A673 (cell line): ENCODE measurements around the gene PTMS. TPM values are rescaled to one million over a fixed set of nuclear protein-coding genes. Genes with fewer than 3 reads are reported as not detected.
A peak's percentile ranks its signal among the peaks of the same experiment; 100 is the strongest.

Source experiments
- BruUV-seq: library from RNA; stranded (reverse); fragments of 400-500 nt; replicated peaks from 2 replicates; lab custom pipeline; 2021; lab: Mats Ljungman, UMichigan
- CTCF ChIA-PET: fragments of 300-600 bp; sonication (Branson Sonifier 250); formaldehyde crosslinking; loops from one replicate; lab custom pipeline; 2022; ENCODE audit warnings: antibody characterized with exemption; lab: Charles Lee
- POLR2A ChIA-PET: fragments of 300-600 bp; sonication (Branson Sonifier 250); formaldehyde crosslinking; loops from one replicate; lab custom pipeline; 2022; ENCODE audit warnings: antibody characterized with exemption; ENCODE audit not compliant: low non-redundant PET; lab: Charles Lee
- DNase-seq: peaks from one replicate; pipeline ENCODE4 v3.0.0-alpha.2; 2015; ENCODE audit warnings: low spot score
- H3K27ac ChIP-seq: fragments of 200-600 bp; sonication (generic); 2 replicates; pipeline ENCODE4 v1.5.1; 2016; ENCODE audit warnings: mixed run types, low read depth, mild to moderate bottlenecking, mixed read lengths, antibody characterized with exemption, low read length; ENCODE audit not compliant: poor library complexity, severe bottlenecking
- H3K27me3 ChIP-seq: fragments of 200-600 bp; sonication (generic); replicated peaks from 2 replicates; pipeline ENCODE4 v1.6.1; 2017; ENCODE audit warnings: mixed run types, low read depth, mild to moderate bottlenecking, mixed read lengths, antibody characterized with exemption, low read length; ENCODE audit not compliant: insufficient read depth, poor library complexity
- H3K36me3 ChIP-seq: fragments of 200-600 bp; sonication (generic); 2 replicates; pipeline ENCODE4 v1.6.1; 2016; ENCODE audit warnings: mixed run types, mild to moderate bottlenecking, mixed read lengths, antibody characterized with exemption, low read length; ENCODE audit not compliant: insufficient read depth, poor library complexity, severe bottlenecking
- H3K4me1 ChIP-seq: fragments of 200-600 bp; sonication (generic); 2 replicates; pipeline ENCODE4 v1.6.1; 2017; ENCODE audit warnings: mixed run types, mild to moderate bottlenecking, mixed read lengths, antibody characterized with exemption, low read length; ENCODE audit not compliant: insufficient read depth, poor library complexity, severe bottlenecking
- H3K4me3 ChIP-seq: fragments of 200-600 bp; sonication (generic); 2 replicates; pipeline ENCODE4 v1.5.1; 2016; ENCODE audit warnings: low read depth, mixed run types, mild to moderate bottlenecking, mixed read lengths, low read length; ENCODE audit not compliant: poor library complexity, severe bottlenecking
- H3K9me3 ChIP-seq: fragments of 200-600 bp; sonication (generic); 2 replicates; pipeline ENCODE4 v1.6.1; 2016; ENCODE audit warnings: mixed run types, low read depth, mild to moderate bottlenecking, mixed read lengths, antibody characterized with exemption, low read length; ENCODE audit not compliant: poor library complexity, severe bottlenecking
- CTCF ChIP-seq: fragments of 300-800, 200-600 bp; sonication (generic); conservative IDR thresholded peaks from 2 replicates; pipeline ENCODE4 v1.5.1; 2017; ENCODE audit warnings: low read depth, mild to moderate bottlenecking, antibody characterized with exemption, low read length, moderate library complexity, mixed read lengths
- EZH2 ChIP-seq: fragments of 200-600 bp; sonication (generic); IDR thresholded peaks from 2 replicates; pipeline ENCODE4 v1.6.1; 2017; ENCODE audit warnings: borderline replicate concordance, low read depth, mild to moderate bottlenecking, mixed read lengths, antibody characterized with exemption, low read length; ENCODE audit not compliant: poor library complexity, severe bottlenecking
- intact Hi-C: fragments of 100-400 bp; cut with micrococcal nuclease; formaldehyde crosslinking; loops from one replicate; pipeline ENCODE4 v1.10.0; 2022; ENCODE audit not compliant: unreplicated experiment
- total RNA-seq: library from RNA; stranded (reverse); gene quantifications from 2 replicates; pipeline ENCODE4 v1.2.3, GENCODE V29; 2021

The PTMS gene
- total RNA-seq, 1 experiment from 2014 or later = 620 TPM

GRCh38 chr12:6778574-6779550 lies 12.7 kb downstream of the PTMS start:
- H3K36me3 ChIP-seq = peaks cover 26% of the 10 kb centered on the region
- no TSS peak for BruUV-seq
- intact Hi-C loops = loop anchor here (1.0 to 5.0 kb wide), 3 partner anchors 26 to 162 kb away; partner anchors contain the start of gene MLF2
- CTCF ChIA-PET = interaction anchor here (0.6 to 1.1 kb wide), 4 partner anchors 12 to 26 kb away, joined by 3 to 12 read pairs (median 5); partner anchors contain the start of gene MLF2
- POLR2A ChIA-PET = interaction anchor here (0.6 kb wide), 1 partner anchor 13 kb away, joined by 4 read pairs; the partner anchor contains the start of gene PTMS
- TF ChIP-seq EZH2 = no peak
- peak; percentile 96 for TF ChIP-seq CTCF
- H3K9me3 ChIP-seq = no peaks in the 10 kb centered on the region
- peak overlapping the region; percentile 29 for H3K27ac ChIP-seq
- DNase-seq = peak; percentile 93
- H3K4me3 ChIP-seq = peak overlapping the region; percentile 30
- no peaks in the 10 kb centered on the region for H3K27me3 ChIP-seq
- peaks cover 8% of the 10 kb centered on the region for H3K4me1 ChIP-seq

GRCh38 chr12:6779708-6780432 lies 13.7 kb downstream of the PTMS start:
- POLR2A ChIA-PET = no interaction called here
- BruUV-seq = no TSS peak
- CTCF ChIA-PET = interaction anchor here (0.5 to 1.9 kb wide), 5 partner anchors 13 to 221 kb away, joined by 3 to 8 read pairs (median 3); partner anchors contain the start of gene MLF2

More at GRCh38 chr12:6779708-6780432, 13.7 kb downstream of the PTMS start:
- intact Hi-C loops = loop anchor here (1.0 to 5.0 kb wide), 3 partner anchors 27 to 163 kb away; partner anchors contain the start of gene MLF2
- no peaks in the 10 kb centered on the region for H3K27me3 ChIP-seq
- no peaks in the 10 kb centered on the region for H3K9me3 ChIP-seq
- peaks cover 22% of the 10 kb centered on the region for H3K36me3 ChIP-seq
- peaks cover 8% of the 10 kb centered on the region for H3K4me1 ChIP-seq
- H3K27ac ChIP-seq = no peak overlapping the region
- no peak for DNase-seq
- H3K4me3 ChIP-seq = no peak overlapping the region
- TF ChIP-seq EZH2 (no peak), CTCF (no peak)
